Heart right ventricle (tissue), 16 donors: ENCODE results near the gene ABHD8. TPM values are rescaled to one million over a fixed set of nuclear protein-coding genes. Genes with fewer than 3 reads are reported as not detected.
"Not testable (repeated sequence)": the region's sequence is repeated elsewhere in the genome, so short reads cannot be mapped to it uniquely, and the experiment has no call there.

ENCODE experiments used
- ATAC-seq, 8 donors: fragments of 200-7000 bp; cut with Tn5 transposase; one replicate each; pipeline ENCODE4 v1.9.1; 2020; ENCODE audit warnings: mild to moderate bottlenecking in 8 of 8, moderate library complexity in 8 of 8, moderate number of reproducible peaks in 1 of 8
- DNase-seq, 2 donors: peaks; one replicate each; pipeline ENCODE4 v3.0.0-alpha.2; 2020
- H3K27ac ChIP-seq, 10 donors: fragments of 200-600 bp; sonication (generic) in 2 of 10; one replicate each; pipeline versions ENCODE4 v1.5.0 to v1.8.0; 2020 to 2022; ENCODE audit warnings: mild to moderate bottlenecking in 3 of 10
- H3K27me3 ChIP-seq, 7 donors: fragments of 200-600 bp; one replicate each; pipeline ENCODE4 v1.8.0; 2021 to 2022; ENCODE audit warnings: mild to moderate bottlenecking in 2 of 7
- H3K36me3 ChIP-seq, 9 donors: fragments of 200-600 bp; sonication (generic) in 1 of 9; one replicate each; pipeline versions ENCODE4 v1.5.0 to v1.8.0; 2020 to 2022; ENCODE audit warnings: mild to moderate bottlenecking in 2 of 9
- H3K4me1 ChIP-seq, 9 donors: fragments of 200-600 bp; sonication (generic) in 1 of 9; one replicate each; pipeline versions ENCODE4 v1.5.0 to v1.8.0; 2020 to 2022; ENCODE audit warnings: mild to moderate bottlenecking in 4 of 9
- H3K4me3 ChIP-seq, 10 donors: fragments of 200-600 bp; sonication (generic) in 2 of 10; one replicate each; pipeline versions ENCODE4 v1.5.0 to v1.8.0; 2020 to 2022; ENCODE audit warnings: mild to moderate bottlenecking in 7 of 10, moderate library complexity in 2 of 10
- H3K9me3 ChIP-seq, 11 donors: fragments of 200-600 bp in 10 of 11; sonication (generic) in 2 of 11; one replicate each; pipeline versions ENCODE4 v1.5.0 to v1.8.0; 2013 to 2022; ENCODE audit warnings: mild to moderate bottlenecking in 2 of 11, control low read depth in 1 of 11, moderate library complexity in 1 of 11
- CTCF ChIP-seq, 9 donors: fragments of 200-600 bp; sonication (generic) in 2 of 9; IDR thresholded peaks; one replicate each; pipeline versions ENCODE4 v1.5.0 to v1.8.0; 2021 to 2022; ENCODE audit warnings: antibody characterized with exemption in 9 of 9, mild to moderate bottlenecking in 5 of 9, moderate library complexity in 1 of 9
- WGBS, 2 donors: extraction: QIAGEN DNeasy Blood & Tissue Kit; methylation state at CpG; one replicate each; pipeline ENCODE4 v1.1.7; 2013; ENCODE audit warnings: inconsistent platforms in 1 of 2; 5-methylcytosine and 5-hydroxymethylcytosine counted together
- intact Hi-C, 10 donors: fragments of 100-400 bp; cut with DNase I; formaldehyde crosslinking; loops; one replicate each; pipeline versions ENCODE4 v1.11.1 to v1.14.2; 2022
- polyA plus RNA-seq, 2 donors: library from polyadenylated mRNA; stranded (reverse); fragments of 200-250 nt; gene quantifications; one replicate each; pipeline ENCODE4 v1.2.3, GENCODE V29; 2013
- total RNA-seq, 10 donors: library from RNA; stranded (reverse); fragmentation: NEBNext Ultra II Directional in 3 of 10; extraction: Animal tissue kit (Norgen Biotek cat#: 25700) in 3 of 10; gene quantifications; one replicate each; pipeline versions ENCODE4 v1.2.1 to v1.2.4, GENCODE V29; 2021 to 2023
- donor health status: Arrhythmogenic right ventricular cardiomyopathy.
- donor health status: ischemic (EF 13 %, LVEDD 7.1; RV severe dilation, severe dysfunction).
- donor health status: healthy with polysubstance abuse.
- donor health status: DM: no; HTN: yes; CAD: no.
- donor health status: DM: no; HTN: no; CAD: no.
- donor health status: ischemic (EF 25% LVEDD 6.9; RV normal size, moderate dysfunction).
- donor health status: ischemic (EF 25% LVEDD 5.7; RV mildly dilated, moderate dysfunction).
- donor health status: healthy.
- donor health status: DM: yes; HTN: yes; CAD: no.
- donor health status: Ischemic cardiomyopathy.
- donor health status: ischemic (EF 35%, LVEDD 5.7; RV mildly dilated, moderate dysfunction).
- donor health status: nonischemic (EF 11% LVEDD 7.7; RV severe dilation, severe dysfunction).
- donor health status: DM: yes; HTN: yes; CAD: no.
- donor health status: PGD.
- donor health status: ischemic (EF 29% LVEDD 5.4; RV normal size, mild dysfunction).
- donor health status: nonischemic (EF 23%, LVEDD 6.1; RV moderate dilation, normal function).

Gene ABHD8
- total and polyA plus RNA-seq, 12 donors: 6.0 to 16.9 (median 8.2) TPM

GRCh38 chr19:17296976-17297375 is 6.2 kb downstream of the ABHD8 start:
- WGBS, 2 donors: 90 to 91% methylated on average over 6 of the region's 6 CpGs
- intact Hi-C loops: loop anchor here in 2 of 10 donors (10.0 kb wide), 1 partner anchor 88 kb away; no protein-coding TSS in a partner anchor
- peaks cover 0 to 14% (median 2%) of the 10 kb centered on the region in 9 donors for H3K4me1 ChIP-seq
- no peaks in the 10 kb centered on the region for H3K27me3 ChIP-seq
- TF ChIP-seq CTCF (IDR thresholded peaks at IDR 0.05): no peak
- H3K4me3 ChIP-seq: no peak overlapping the region
- H3K36me3 ChIP-seq: peaks cover 0 to 34% (median 5%) of the 10 kb centered on the region in 9 donors
- ATAC-seq (no peak), DNase-seq (no peak)
- H3K9me3 ChIP-seq: peaks cover 0 to 10% (median 0%) of the 10 kb centered on the region in 11 donors
- H3K27ac ChIP-seq: no peak overlapping the region

GRCh38 chr19:17296273-17296672 is 7.0 kb downstream of the ABHD8 start:
- H3K36me3 ChIP-seq: peaks cover 0 to 34% (median 5%) of the 10 kb centered on the region in 9 donors
- no peak overlapping the region for H3K4me3 ChIP-seq
- no peak for ATAC-seq
- H3K9me3 ChIP-seq: peaks cover 0 to 10% (median 0%) of the 10 kb centered on the region in 11 donors
- intact Hi-C loops: loop anchor here in 2 of 10 donors (10.0 kb wide), 1 partner anchor 89 kb away; no protein-coding TSS in a partner anchor
- peaks cover 0 to 15% (median 0%) of the 10 kb centered on the region in 9 donors for H3K4me1 ChIP-seq
- H3K27ac ChIP-seq: no peak overlapping the region
- no peak for TF ChIP-seq CTCF (IDR thresholded peaks at IDR 0.05)
- no peak for DNase-seq
- no peaks in the 10 kb centered on the region for H3K27me3 ChIP-seq
- 76 to 83% methylated on average over 4 of the region's 4 CpGs for WGBS, 2 donors

- H3K36me3 ChIP-seq: peaks cover 0 to 27% (median 5%) of the 10 kb centered on the region in 9 donors
- ATAC-seq, DNase-seq, H3K27ac ChIP-seq, H3K4me3 ChIP-seq, H3K9me3 ChIP-seq, H3K27me3 ChIP-seq: not testable (repeated sequence)
- H3K4me1 ChIP-seq: peaks cover 0 to 15% (median 0%) of the 10 kb centered on the region in 9 donors
- WGBS, 2 donors: 95% methylated on average over 6 of the region's 6 CpGs
- intact Hi-C loops: loop anchor here in 2 of 10 donors (10.0 kb wide), 1 partner anchor 89 kb away; no protein-coding TSS in a partner anchor
Observed at GRCh38 chr19:17295551-17295950, 7.7 kb downstream of the ABHD8 start.

GRCh38 chr19:17294051-17294891 is 9.0 kb downstream of the ABHD8 start:
- no peak overlapping the region for H3K4me3 ChIP-seq
- peaks cover 0 to 10% (median 0%) of the 10 kb centered on the region in 11 donors for H3K9me3 ChIP-seq
- intact Hi-C loops: loop anchor here in 7 of 10 donors (5.0 to 10.0 kb wide), 3 partner anchors 91 to 98 kb away; partner anchors contain the start of gene CCDC194 (in 2 of the 7)
- TF ChIP-seq CTCF (IDR thresholded peaks at IDR 0.05): no peak
- DNase-seq (peak in 1 of 2 donors; percentile 46), ATAC-seq (peak in 2 of 8 donors; percentile 12 to 24)
- H3K27ac ChIP-seq: no peak overlapping the region
- WGBS, 2 donors: 78 to 82% methylated on average over 46 to 48 of the region's 48 CpGs
- H3K27me3 ChIP-seq: no peaks in the 10 kb centered on the region
- peaks cover 0 to 27% (median 5%) of the 10 kb centered on the region in 9 donors for H3K36me3 ChIP-seq
- peaks cover 0 to 18% (median 0%) of the 10 kb centered on the region in 9 donors for H3K4me1 ChIP-seq
